Liver (tissue), 9 donors: ENCODE data around the gene RBM33. TPM values are rescaled to one million over a fixed set of nuclear protein-coding genes. Genes with fewer than 3 reads are reported as not detected.

Experiments used
- DNase-seq: peaks from one replicate; pipeline ENCODE4 v3.0.0-alpha.2; 2017; ENCODE audit warnings: low spot score
- H3K27ac ChIP-seq, 2 donors: one replicate each; pipeline ENCODE4 v1.7.0; 2013; ENCODE audit warnings: inconsistent platforms in 2 of 2, low read length in 2 of 2, control low read depth in 1 of 2, low read depth in 1 of 2, mild to moderate bottlenecking in 1 of 2
- H3K27me3 ChIP-seq, 4 donors: one replicate each; pipeline versions ENCODE4 v1.6.1 to v1.7.0; 2013; ENCODE audit warnings: low read length in 3 of 4, inconsistent platforms in 1 of 4, mild to moderate bottlenecking in 1 of 4, moderate library complexity in 1 of 4; ENCODE audit not compliant: control insufficient read depth in 4 of 4, insufficient read depth in 4 of 4
- H3K36me3 ChIP-seq, 4 donors: one replicate each; pipeline versions ENCODE4 v1.6.1 to v1.7.0; 2013; ENCODE audit warnings: low read length in 3 of 4, mild to moderate bottlenecking in 3 of 4, low read depth in 1 of 4, moderate library complexity in 1 of 4; ENCODE audit not compliant: control insufficient read depth in 4 of 4, insufficient read depth in 3 of 4
- H3K4me1 ChIP-seq, 4 donors: one replicate each; pipeline versions ENCODE4 v1.6.1 to v1.7.0; 2013; ENCODE audit warnings: low read length in 3 of 4, mild to moderate bottlenecking in 3 of 4, moderate library complexity in 1 of 4; ENCODE audit not compliant: control insufficient read depth in 4 of 4, insufficient read depth in 4 of 4
- H3K4me3 ChIP-seq, 3 donors: one replicate each; pipeline versions ENCODE4 v1.6.1 to v1.7.0; 2013; ENCODE audit warnings: low read length in 3 of 3, control low read depth in 1 of 3, low read depth in 1 of 3, mild to moderate bottlenecking in 1 of 3
- H3K9ac ChIP-seq, 2 donors: one replicate each; pipeline ENCODE4 v1.7.0; 2013; ENCODE audit warnings: low read length in 2 of 2, mild to moderate bottlenecking in 2 of 2, moderate library complexity in 2 of 2, control low read depth in 1 of 2, low read depth in 1 of 2
- H3K9me3 ChIP-seq, 4 donors: one replicate each; pipeline versions ENCODE4 v1.6.1 to v1.7.0; 2013; ENCODE audit warnings: low read length in 3 of 4; ENCODE audit not compliant: control insufficient read depth in 4 of 4
- EGR1 ChIP-seq, 2 donors: IDR thresholded peaks; 2 replicates each; pipeline ENCODE4 v1.6.1; 2016 to 2018; ENCODE audit warnings: antibody characterized with exemption in 2 of 2, low read depth in 2 of 2
- FOXA1 ChIP-seq: IDR thresholded peaks from 2 replicates; pipeline ENCODE4 v1.6.1; 2016; ENCODE audit warnings: antibody characterized with exemption
- FOXA2 ChIP-seq: IDR thresholded peaks from 2 replicates; pipeline ENCODE4 v1.6.1; 2016; ENCODE audit warnings: antibody characterized with exemption
- GABPA ChIP-seq, 2 donors: IDR thresholded peaks in 1 of 2; conservative IDR thresholded peaks in 1 of 2; 2 replicates each; pipeline ENCODE4 v1.6.1; 2016; ENCODE audit warnings: antibody characterized with exemption in 2 of 2, mild to moderate bottlenecking in 1 of 2, moderate library complexity in 1 of 2
- HNF4A ChIP-seq, 2 donors: conservative IDR thresholded peaks; 2 replicates each; pipeline ENCODE4 v1.6.1; 2016; ENCODE audit warnings: antibody characterized with exemption in 2 of 2, mild to moderate bottlenecking in 2 of 2
- HNF4G ChIP-seq: IDR thresholded peaks from 2 replicates; pipeline ENCODE4 v1.6.1; 2016; ENCODE audit warnings: antibody characterized with exemption
- JUND ChIP-seq, 2 donors: IDR thresholded peaks; 2 replicates each; pipeline ENCODE4 v1.6.1; 2016; ENCODE audit warnings: antibody characterized with exemption in 2 of 2
- NR2F2 ChIP-seq: IDR thresholded peaks from 2 replicates; pipeline ENCODE4 v1.6.1; 2016; ENCODE audit warnings: antibody characterized with exemption
- RAD21 ChIP-seq, 2 donors: IDR thresholded peaks; 2 replicates each; pipeline ENCODE4 v1.6.1; 2016; ENCODE audit warnings: antibody characterized with exemption in 2 of 2, mild to moderate bottlenecking in 2 of 2
- RXRA ChIP-seq, 2 donors: IDR thresholded peaks; 2 replicates each; pipeline ENCODE4 v1.6.1; 2017 to 2018; ENCODE audit warnings: antibody characterized with exemption in 2 of 2, mild to moderate bottlenecking in 1 of 2
- SP1 ChIP-seq: IDR thresholded peaks from 2 replicates; pipeline ENCODE4 v1.6.1; 2018; ENCODE audit warnings: antibody characterized with exemption, mild to moderate bottlenecking
- TAF1 ChIP-seq: conservative IDR thresholded peaks from 2 replicates; pipeline ENCODE4 v1.6.1; 2016; ENCODE audit warnings: antibody characterized with exemption, mild to moderate bottlenecking
- YY1 ChIP-seq: IDR thresholded peaks from 2 replicates; pipeline ENCODE4 v1.6.1; 2016; ENCODE audit warnings: antibody characterized with exemption, mild to moderate bottlenecking
- WGBS: extraction: QIAGEN DNeasy Blood & Tissue Kit; methylation state at CpG from one replicate; pipeline ENCODE4 v1.1.7; 2013; 5-methylcytosine and 5-hydroxymethylcytosine counted together
- polyA plus RNA-seq, 2 donors: library from polyadenylated mRNA; stranded (reverse) in 1 of 2; unstranded in 1 of 2; fragments of 200-250 nt in 1 of 2; fragments of >200 nt in 1 of 2; fragmentation: Nextera tagmentation in 1 of 2; extraction: Ambion mirVana in 1 of 2; gene quantifications; one replicate each; pipeline versions ENCODE4 v1.2.1 to v1.2.3, GENCODE V29; 2013 to 2015
- total RNA-seq, 2 donors: library from RNA; depleted of rRNA; stranded (reverse); fragments of >200 nt; gene quantifications; one replicate each; pipeline ENCODE4 v1.2.3, GENCODE V29; 2014
- TF ChIP-seq, protein P1 (sequence below): IDR thresholded peaks from 2 replicates; pipeline ENCODE4 v1.6.1; 2016; ENCODE audit warnings: antibody characterized with exemption
- TF ChIP-seq, protein P2 (sequence below): fragments of 150-350 bp; IDR thresholded peaks from 2 replicates; pipeline ENCODE4 v1.5.1; 2017; ENCODE audit warnings: improper control_type of control experiment, low read depth, low read length; ENCODE audit not compliant: missing input control
- TF ChIP-seq, protein P3 (sequence below): IDR thresholded peaks from 2 replicates; pipeline ENCODE4 v1.6.1; 2016; ENCODE audit warnings: antibody characterized with exemption
- TF ChIP-seq, protein P4 (sequence below): IDR thresholded peaks from 2 replicates; pipeline ENCODE4 v1.6.1; 2016; ENCODE audit warnings: antibody characterized with exemption, mild to moderate bottlenecking
- TF ChIP-seq, protein P5 (sequence below): IDR thresholded peaks from 2 replicates; pipeline ENCODE4 v1.6.1; 2016; ENCODE audit warnings: antibody characterized with exemption
- donor health status: healthy.
- donor health status: healthy.
- donor health status: healthy.
- donor health status: healthy.
- donor health status: healthy.

The RBM33 gene
- total and polyA plus RNA-seq, 4 donors, result 7.8 to 48.9 (median 28.2) TPM

DNA sequence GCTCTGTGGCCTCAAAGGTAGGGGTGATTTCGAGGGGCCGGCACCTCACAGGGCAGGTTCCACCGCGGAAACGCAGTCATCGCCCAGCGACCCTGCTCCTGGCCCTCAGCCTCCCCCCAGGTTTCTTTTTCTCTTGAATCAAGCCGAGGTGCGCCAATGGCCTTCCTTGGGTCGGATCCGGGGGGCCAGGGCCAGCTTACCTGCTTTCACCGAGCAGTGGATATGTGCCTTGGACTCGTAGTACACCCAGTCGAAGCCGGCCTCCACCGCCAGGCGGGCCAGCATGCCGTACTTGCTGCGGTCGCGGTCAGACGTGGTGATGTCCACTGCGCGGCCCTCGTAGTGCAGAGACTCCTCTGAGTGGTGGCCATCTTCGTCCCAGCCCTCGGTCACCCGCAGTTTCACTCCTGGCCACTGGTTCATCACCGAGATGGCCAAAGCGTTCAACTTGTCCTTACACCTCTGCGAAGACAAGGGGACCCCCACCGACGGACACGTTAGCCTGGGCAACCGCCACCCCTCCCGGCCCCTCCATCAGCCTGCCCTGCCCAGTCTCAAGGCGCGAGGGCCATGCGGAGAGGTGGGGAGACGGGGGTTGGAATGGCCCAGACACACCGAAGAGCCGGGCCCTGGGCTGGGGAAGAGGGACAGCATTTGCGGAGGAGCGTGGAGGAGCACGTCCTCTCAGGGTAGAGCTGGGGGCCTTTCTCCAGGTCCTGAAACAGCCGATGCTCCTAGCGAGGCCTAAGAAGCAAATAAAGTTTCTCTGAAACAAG is 161.8 kb downstream of the RBM33 start:
- peaks cover 0 to 6% (median 2%) of the 10 kb centered on the region in 4 donors for H3K36me3 ChIP-seq
- WGBS, result 73% methylated on average over 47 of the region's 47 CpGs
- no peaks in the 10 kb centered on the region for H3K27me3 ChIP-seq
- H3K9me3 ChIP-seq, result no peaks in the 10 kb centered on the region
- H3K4me1 ChIP-seq, result peaks cover 5 to 61% (median 19%) of the 10 kb centered on the region in 4 donors
- H3K4me3 ChIP-seq, result peak overlapping the region in 1 of 3 donors; percentile 1
- no peak overlapping the region for H3K27ac ChIP-seq
- no peak overlapping the region for H3K9ac ChIP-seq
- DNase-seq, result no peak
- TF ChIP-seq YY1 (no peak), EGR1 (IDR thresholded peaks at IDR 0.05; ENCODE audit: low read depth in 2 of 2) (no peak), HNF4A (conservative IDR thresholded peaks at IDR 0.05) (no peak), TAF1 (no peak), NR2F2 (no peak), SP1 (no peak), GABPA (IDR thresholded peaks at IDR 0.05 in 1 of 2, conservative IDR thresholded peaks at IDR 0.05 in 1 of 2) (no peak), RXRA (IDR thresholded peaks at IDR 0.05) (no peak), FOXA1 (no peak), FOXA2 (no peak), JUND (IDR thresholded peaks at IDR 0.05) (no peak), RAD21 (IDR thresholded peaks at IDR 0.05) (no peak), HNF4G (no peak)
- TF ChIP-seq, protein P1, sequence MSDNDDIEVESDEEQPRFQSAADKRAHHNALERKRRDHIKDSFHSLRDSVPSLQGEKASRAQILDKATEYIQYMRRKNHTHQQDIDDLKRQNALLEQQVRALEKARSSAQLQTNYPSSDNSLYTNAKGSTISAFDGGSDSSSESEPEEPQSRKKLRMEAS, result no peak
- TF ChIP-seq, protein P2, sequence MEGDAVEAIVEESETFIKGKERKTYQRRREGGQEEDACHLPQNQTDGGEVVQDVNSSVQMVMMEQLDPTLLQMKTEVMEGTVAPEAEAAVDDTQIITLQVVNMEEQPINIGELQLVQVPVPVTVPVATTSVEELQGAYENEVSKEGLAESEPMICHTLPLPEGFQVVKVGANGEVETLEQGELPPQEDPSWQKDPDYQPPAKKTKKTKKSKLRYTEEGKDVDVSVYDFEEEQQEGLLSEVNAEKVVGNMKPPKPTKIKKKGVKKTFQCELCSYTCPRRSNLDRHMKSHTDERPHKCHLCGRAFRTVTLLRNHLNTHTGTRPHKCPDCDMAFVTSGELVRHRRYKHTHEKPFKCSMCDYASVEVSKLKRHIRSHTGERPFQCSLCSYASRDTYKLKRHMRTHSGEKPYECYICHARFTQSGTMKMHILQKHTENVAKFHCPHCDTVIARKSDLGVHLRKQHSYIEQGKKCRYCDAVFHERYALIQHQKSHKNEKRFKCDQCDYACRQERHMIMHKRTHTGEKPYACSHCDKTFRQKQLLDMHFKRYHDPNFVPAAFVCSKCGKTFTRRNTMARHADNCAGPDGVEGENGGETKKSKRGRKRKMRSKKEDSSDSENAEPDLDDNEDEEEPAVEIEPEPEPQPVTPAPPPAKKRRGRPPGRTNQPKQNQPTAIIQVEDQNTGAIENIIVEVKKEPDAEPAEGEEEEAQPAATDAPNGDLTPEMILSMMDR, result no peak
- TF ChIP-seq, protein P3, sequence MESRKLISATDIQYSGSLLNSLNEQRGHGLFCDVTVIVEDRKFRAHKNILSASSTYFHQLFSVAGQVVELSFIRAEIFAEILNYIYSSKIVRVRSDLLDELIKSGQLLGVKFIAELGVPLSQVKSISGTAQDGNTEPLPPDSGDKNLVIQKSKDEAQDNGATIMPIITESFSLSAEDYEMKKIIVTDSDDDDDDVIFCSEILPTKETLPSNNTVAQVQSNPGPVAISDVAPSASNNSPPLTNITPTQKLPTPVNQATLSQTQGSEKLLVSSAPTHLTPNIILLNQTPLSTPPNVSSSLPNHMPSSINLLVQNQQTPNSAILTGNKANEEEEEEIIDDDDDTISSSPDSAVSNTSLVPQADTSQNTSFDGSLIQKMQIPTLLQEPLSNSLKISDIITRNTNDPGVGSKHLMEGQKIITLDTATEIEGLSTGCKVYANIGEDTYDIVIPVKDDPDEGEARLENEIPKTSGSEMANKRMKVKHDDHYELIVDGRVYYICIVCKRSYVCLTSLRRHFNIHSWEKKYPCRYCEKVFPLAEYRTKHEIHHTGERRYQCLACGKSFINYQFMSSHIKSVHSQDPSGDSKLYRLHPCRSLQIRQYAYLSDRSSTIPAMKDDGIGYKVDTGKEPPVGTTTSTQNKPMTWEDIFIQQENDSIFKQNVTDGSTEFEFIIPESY, result no peak
- TF ChIP-seq, protein P4, sequence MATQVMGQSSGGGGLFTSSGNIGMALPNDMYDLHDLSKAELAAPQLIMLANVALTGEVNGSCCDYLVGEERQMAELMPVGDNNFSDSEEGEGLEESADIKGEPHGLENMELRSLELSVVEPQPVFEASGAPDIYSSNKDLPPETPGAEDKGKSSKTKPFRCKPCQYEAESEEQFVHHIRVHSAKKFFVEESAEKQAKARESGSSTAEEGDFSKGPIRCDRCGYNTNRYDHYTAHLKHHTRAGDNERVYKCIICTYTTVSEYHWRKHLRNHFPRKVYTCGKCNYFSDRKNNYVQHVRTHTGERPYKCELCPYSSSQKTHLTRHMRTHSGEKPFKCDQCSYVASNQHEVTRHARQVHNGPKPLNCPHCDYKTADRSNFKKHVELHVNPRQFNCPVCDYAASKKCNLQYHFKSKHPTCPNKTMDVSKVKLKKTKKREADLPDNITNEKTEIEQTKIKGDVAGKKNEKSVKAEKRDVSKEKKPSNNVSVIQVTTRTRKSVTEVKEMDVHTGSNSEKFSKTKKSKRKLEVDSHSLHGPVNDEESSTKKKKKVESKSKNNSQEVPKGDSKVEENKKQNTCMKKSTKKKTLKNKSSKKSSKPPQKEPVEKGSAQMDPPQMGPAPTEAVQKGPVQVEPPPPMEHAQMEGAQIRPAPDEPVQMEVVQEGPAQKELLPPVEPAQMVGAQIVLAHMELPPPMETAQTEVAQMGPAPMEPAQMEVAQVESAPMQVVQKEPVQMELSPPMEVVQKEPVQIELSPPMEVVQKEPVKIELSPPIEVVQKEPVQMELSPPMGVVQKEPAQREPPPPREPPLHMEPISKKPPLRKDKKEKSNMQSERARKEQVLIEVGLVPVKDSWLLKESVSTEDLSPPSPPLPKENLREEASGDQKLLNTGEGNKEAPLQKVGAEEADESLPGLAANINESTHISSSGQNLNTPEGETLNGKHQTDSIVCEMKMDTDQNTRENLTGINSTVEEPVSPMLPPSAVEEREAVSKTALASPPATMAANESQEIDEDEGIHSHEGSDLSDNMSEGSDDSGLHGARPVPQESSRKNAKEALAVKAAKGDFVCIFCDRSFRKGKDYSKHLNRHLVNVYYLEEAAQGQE, result no peak
- TF ChIP-seq, protein P5, sequence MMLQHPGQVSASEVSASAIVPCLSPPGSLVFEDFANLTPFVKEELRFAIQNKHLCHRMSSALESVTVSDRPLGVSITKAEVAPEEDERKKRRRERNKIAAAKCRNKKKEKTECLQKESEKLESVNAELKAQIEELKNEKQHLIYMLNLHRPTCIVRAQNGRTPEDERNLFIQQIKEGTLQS, result no peak
